GM12873 (cell line): ENCODE measurements around the gene AGAP5.

ENCODE experiments used
- TF ChIP-seq, protein P1 (sequence below): IDR thresholded peaks from 2 replicates; pipeline ENCODE4 v1.5.1; 2012; ENCODE audit warnings: low read depth, mild to moderate bottlenecking, moderate library complexity, low read length, control low read depth; ENCODE audit not compliant: insufficient read depth; ENCODE audit errors: missing control alignments

The AGAP5 gene

GRCh38 chr10:73644767-73645166 lies 53.1 kb downstream of the AGAP5 start:
- TF ChIP-seq, protein P1, sequence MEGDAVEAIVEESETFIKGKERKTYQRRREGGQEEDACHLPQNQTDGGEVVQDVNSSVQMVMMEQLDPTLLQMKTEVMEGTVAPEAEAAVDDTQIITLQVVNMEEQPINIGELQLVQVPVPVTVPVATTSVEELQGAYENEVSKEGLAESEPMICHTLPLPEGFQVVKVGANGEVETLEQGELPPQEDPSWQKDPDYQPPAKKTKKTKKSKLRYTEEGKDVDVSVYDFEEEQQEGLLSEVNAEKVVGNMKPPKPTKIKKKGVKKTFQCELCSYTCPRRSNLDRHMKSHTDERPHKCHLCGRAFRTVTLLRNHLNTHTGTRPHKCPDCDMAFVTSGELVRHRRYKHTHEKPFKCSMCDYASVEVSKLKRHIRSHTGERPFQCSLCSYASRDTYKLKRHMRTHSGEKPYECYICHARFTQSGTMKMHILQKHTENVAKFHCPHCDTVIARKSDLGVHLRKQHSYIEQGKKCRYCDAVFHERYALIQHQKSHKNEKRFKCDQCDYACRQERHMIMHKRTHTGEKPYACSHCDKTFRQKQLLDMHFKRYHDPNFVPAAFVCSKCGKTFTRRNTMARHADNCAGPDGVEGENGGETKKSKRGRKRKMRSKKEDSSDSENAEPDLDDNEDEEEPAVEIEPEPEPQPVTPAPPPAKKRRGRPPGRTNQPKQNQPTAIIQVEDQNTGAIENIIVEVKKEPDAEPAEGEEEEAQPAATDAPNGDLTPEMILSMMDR, result no peak

DNA sequence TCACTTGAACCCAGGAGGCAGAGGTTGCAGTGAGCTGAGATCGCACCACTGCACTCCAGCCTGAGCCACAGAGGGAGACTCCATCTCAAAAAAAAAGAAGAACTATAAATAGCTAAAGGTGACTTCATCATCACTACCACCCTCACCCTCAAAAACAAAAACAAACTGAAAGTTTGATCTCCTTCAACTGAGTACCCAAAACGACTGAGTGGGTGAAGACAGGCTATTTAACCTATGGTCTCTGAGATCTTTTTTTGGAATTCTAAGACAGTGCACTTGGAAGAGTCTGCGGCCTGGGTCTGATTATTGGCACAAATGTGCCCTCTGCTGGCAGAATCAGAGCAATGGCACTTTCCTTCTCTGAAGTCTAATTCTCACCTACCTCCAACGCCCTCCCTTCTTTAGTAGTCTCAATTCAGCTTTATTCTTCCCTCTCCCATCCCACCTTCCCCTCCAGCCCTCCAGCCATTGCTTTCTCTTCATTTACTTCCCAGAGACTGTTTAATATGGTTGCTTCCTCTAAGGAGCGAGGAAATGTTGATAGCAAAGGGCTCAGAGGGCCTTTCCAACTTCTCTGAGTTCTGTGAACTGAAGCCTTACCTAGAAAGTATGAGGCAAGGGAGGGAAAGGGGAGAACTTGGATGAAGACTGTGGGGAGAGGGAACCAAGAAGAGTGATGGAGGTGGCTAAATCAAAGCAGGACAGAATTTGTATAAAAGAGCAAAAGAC lies 53.7 kb downstream of the AGAP5 start:
- TF ChIP-seq, protein P1, result peak; percentile 90

DNA sequence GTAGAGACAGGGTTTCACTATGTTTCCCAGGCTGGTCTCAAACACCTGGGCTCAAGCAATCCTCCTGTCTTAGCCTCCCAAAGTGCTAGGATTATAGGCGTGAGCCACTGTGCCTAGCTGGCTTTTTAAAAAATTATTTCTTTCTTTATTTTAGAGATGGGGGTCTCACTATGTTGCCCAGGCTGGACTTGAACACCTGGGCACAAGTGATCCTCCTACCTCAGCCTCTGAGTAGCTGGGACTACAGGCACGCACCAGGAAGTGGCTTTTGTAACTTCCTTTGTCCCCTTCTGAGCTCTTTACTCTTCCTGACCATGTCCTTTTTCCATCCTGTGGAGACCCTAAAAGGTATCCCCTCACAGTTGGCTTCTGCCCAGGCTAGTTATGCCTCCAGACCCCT lies 54.5 kb downstream of the AGAP5 start:
- TF ChIP-seq, protein P1, result no peak

DNA sequence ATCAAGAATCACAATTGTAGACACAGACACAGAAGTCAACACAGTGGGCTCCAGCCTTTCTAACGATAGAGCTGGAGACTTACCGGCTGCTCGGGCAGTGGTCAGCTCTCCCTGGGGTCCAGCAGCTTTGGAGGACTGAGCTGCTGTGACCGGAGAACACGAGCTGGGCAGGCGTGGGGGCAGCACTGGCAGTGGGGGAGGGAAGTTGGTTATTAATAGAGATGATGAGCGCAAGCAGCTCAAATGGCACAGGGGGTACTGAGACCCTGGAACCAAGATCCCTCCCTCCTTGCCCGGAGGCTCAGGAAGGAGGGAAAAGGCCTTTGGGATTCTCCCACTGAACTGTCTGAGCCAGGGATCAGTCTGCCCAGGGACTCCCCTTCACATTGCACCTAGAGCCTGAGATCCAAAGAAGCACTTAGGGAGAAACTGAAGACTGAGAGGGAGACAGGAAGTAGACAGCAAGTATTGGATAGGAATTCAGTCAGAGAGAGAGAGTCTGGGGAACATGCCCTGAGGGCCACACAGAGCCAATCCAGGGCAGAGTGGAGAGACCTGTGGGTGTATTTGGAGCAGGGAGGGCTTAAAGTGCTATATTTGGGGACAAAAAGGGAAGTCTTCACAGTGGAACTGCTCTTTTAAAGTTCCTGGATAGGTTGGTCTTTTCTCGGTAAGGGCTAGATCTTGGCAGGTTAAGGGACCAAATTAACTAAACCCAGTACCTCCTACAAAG lies 56.4 kb downstream of the AGAP5 start, which contains the start of gene MYOZ1:
MYOZ1 (minus strand) TSS at position 147 of the 733 bp plus-strand sequence. CDS start 1,457 bp downstream, outside the sequence.
- TF ChIP-seq, protein P1, result no peak

GRCh38 chr10:73639286-73639685 lies 58.6 kb downstream of the AGAP5 start:
- TF ChIP-seq, protein P1, result no peak

- TF ChIP-seq, protein P1, result no peak
Observed at GRCh38 chr10:73635781-73636180, 62.1 kb downstream of the AGAP5 start.

GRCh38 chr10:73634421-73634820 lies 63.5 kb downstream of the AGAP5 start:
- TF ChIP-seq, protein P1, result no peak
